Mesodermal cell (in vitro differentiated cells): ENCODE data around the gene DHCR7. TPM values are rescaled to one million over a fixed set of nuclear protein-coding genes. Genes with fewer than 3 reads are reported as not detected.

ENCODE experiments used
- H3K27ac ChIP-seq: 2 replicates; pipeline ENCODE4 v1.7.0; 2013; ENCODE audit warnings: mild to moderate bottlenecking, low read depth, low read length, moderate library complexity; ENCODE audit not compliant: severe bottlenecking
- H3K36me3 ChIP-seq: 2 replicates; pipeline ENCODE4 v1.7.1; 2013; ENCODE audit warnings: mild to moderate bottlenecking, low read length, moderate library complexity; ENCODE audit not compliant: control insufficient read depth, insufficient read depth
- H3K4me1 ChIP-seq: one replicate; pipeline ENCODE4 v1.7.1; 2013; ENCODE audit warnings: mild to moderate bottlenecking, low read length; ENCODE audit not compliant: insufficient read depth, control insufficient read depth, poor library complexity, severe bottlenecking
- H3K4me3 ChIP-seq: 2 replicates; pipeline ENCODE4 v1.7.0; 2013; ENCODE audit warnings: low read length, control low read depth, mild to moderate bottlenecking; ENCODE audit not compliant: insufficient read depth, poor library complexity, severe bottlenecking; ENCODE audit errors: extremely low read depth
- H3K9me3 ChIP-seq: 2 replicates; pipeline ENCODE4 v1.7.1; 2013; ENCODE audit warnings: mild to moderate bottlenecking, low read length, moderate library complexity; ENCODE audit not compliant: control insufficient read depth
- whole genome bisulfite sequencing, 2 experiments: methylation state at CpG; one replicate each; pipeline ENCODE4 v1.1.5; 2013; ENCODE audit warnings: missing lambda C conversion rate in 2 of 2; ENCODE audit not compliant: insufficient coverage in 2 of 2; 5-methylcytosine and 5-hydroxymethylcytosine counted together
- polyA plus RNA-seq, 2 experiments: library from polyadenylated mRNA; stranded (reverse); fragments of 50-300 nt; gene quantifications; one replicate each; pipeline ENCODE4 v1.2.3, GENCODE V29; 2013

The DHCR7 gene
- polyA plus RNA-seq (2013, experiment 1 of 2), result 156 TPM
- polyA plus RNA-seq (2013, experiment 2 of 2), result 122 TPM

GRCh38 chr11:71448257-71449171 lies at the start of gene DHCR7:
Gene DHCR7, minus strand, starts transcription at chr11:71448393. Its CDS starts 3,441 bp downstream, at chr11:71444952.
- 0% methylated on average over 69 to 77 of the region's 78 CpGs for WGBS, 2 experiments
- peaks cover 41% of the 10 kb centered on the region for H3K36me3 ChIP-seq
- H3K4me1 ChIP-seq, result peaks cover 6% of the 10 kb centered on the region
- H3K4me3 ChIP-seq, result peak within 1 kb of the TSS; percentile 76
- H3K27ac ChIP-seq, result peak within 1 kb of the TSS; percentile 77
- H3K9me3 ChIP-seq, result peaks cover 7% of the 10 kb centered on the region

DNA sequence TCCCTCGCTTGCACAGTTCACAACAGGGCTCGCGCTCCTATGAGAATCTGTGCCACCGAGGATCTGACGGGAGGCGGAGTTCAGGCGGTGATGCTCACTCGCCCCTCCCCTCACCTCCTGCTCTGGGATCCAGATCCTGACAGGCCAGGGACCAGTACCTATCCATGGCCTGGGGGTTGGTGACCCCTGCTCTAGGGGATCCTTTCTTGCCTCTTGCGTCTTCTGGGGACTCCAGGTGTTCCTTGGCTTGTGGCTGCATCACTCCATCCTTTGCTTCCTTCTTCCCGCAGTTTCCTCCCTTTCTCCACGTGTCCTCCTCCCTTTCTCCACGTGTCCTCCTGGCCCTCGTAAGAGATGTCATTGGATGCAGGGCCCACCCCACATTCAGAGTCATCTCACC lies 48.2 kb upstream of the DHCR7 start:
- Histone ChIP-seq H3K4me1 (no peaks in the 10 kb centered on the region), H3K9me3 (no peaks in the 10 kb centered on the region), H3K4me3 (no peak overlapping the region), H3K27ac (no peak overlapping the region), H3K36me3 (peaks cover 75% of the 10 kb centered on the region)
- WGBS, 2 experiments, result 91 to 93% methylated on average over 13 of the region's 13 CpGs

DNA sequence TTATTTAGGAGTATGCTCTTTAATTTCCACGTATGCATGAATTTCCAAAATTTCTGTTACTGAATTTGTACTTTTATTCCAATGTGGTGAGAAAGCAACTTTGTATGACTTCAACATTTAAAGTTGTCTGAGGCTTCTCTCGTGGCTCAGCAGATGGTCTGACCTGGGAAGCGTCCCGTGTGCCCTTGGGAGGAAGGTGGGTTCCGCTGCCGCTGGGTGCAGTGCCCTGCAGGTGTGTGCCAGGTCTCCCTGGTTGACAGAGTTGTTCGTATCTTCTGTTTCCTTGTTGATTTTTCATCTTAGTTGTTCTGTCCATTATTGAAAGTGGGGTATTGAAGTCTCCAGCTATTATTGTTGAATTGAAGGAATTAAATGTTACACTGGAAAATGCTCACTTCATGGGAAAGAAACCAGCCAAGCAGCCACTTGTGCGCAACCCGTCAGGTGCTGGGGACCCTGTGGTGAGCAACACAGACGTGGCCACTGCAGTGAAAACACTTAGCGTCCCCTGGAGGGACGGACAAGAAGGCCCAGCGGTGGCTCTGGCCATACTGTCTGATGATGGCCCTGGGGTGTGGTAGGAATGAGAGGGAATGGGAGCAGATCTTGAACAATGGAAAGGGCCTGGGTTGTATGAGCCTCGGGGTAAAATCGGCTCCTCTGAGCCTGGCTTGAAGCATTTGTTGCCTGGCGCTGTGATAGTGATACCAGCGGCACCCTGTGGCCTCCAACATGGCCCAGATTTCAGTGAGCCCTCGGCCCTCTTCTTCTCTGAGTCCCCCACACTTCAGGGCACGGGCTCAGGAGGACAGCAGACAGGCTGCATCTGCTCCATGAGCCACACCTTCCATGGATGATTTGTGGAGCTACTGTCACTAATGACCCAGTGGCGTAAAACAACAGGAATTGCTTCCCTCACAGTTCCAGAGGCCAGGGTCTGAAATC lies 47.4 kb upstream of the DHCR7 start:
- WGBS, 2 experiments, result 94 to 97% methylated on average over 18 of the region's 20 CpGs
- peaks cover 81% of the 10 kb centered on the region for H3K36me3 ChIP-seq

GRCh38 chr11:71491940-71492339 lies 43.7 kb upstream of the DHCR7 start:
- WGBS, 2 experiments, result 95% methylated on average over 6 to 7 of the region's 9 CpGs
- Histone ChIP-seq H3K4me3 (no peak overlapping the region), H3K27ac (no peak overlapping the region), H3K4me1 (peaks cover 24% of the 10 kb centered on the region), H3K9me3 (no peaks in the 10 kb centered on the region), H3K36me3 (peaks cover 56% of the 10 kb centered on the region)

More for the DNA sequence above, 47.4 kb upstream of the DHCR7 start:
- Histone ChIP-seq H3K27ac (no peak overlapping the region), H3K9me3 (no peaks in the 10 kb centered on the region), H3K4me1 (no peaks in the 10 kb centered on the region), H3K4me3 (no peak overlapping the region)

DNA sequence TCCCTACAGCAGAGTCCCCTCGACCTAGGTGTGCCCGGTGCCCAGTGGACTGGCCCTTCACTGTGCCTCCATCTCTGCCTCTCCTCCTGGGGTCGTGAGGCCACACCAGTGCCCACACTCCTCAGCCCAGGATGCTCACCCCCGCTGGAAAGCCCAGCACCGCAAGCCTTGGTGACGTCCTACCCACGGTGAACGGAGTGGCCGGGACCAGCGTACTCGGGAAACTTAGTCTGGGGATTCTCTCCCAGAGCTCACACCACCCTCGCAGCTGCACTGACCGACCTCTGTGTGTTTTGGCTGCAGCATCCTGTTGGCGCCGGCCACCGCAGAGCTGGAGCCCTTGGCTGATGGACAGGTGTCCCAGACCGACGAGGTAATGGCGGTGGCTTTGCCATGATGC lies 43.3 kb upstream of the DHCR7 start:
- 87 to 93% methylated on average over 17 to 19 of the region's 19 CpGs for WGBS, 2 experiments

GRCh38 chr11:71490731-71491390 lies 42.7 kb upstream of the DHCR7 start:
- no peak overlapping the region for H3K27ac ChIP-seq
- H3K9me3 ChIP-seq, result no peaks in the 10 kb centered on the region
- peaks cover 52% of the 10 kb centered on the region for H3K36me3 ChIP-seq
- no peak overlapping the region for H3K4me3 ChIP-seq
- WGBS, 2 experiments, result 95% methylated on average over 27 to 28 of the region's 28 CpGs
- H3K4me1 ChIP-seq, result peaks cover 24% of the 10 kb centered on the region

More for the DNA sequence above, 43.3 kb upstream of the DHCR7 start:
- Histone ChIP-seq H3K4me3 (no peak overlapping the region), H3K27ac (no peak overlapping the region), H3K36me3 (peaks cover 52% of the 10 kb centered on the region), H3K9me3 (no peaks in the 10 kb centered on the region), H3K4me1 (peaks cover 24% of the 10 kb centered on the region)

DNA sequence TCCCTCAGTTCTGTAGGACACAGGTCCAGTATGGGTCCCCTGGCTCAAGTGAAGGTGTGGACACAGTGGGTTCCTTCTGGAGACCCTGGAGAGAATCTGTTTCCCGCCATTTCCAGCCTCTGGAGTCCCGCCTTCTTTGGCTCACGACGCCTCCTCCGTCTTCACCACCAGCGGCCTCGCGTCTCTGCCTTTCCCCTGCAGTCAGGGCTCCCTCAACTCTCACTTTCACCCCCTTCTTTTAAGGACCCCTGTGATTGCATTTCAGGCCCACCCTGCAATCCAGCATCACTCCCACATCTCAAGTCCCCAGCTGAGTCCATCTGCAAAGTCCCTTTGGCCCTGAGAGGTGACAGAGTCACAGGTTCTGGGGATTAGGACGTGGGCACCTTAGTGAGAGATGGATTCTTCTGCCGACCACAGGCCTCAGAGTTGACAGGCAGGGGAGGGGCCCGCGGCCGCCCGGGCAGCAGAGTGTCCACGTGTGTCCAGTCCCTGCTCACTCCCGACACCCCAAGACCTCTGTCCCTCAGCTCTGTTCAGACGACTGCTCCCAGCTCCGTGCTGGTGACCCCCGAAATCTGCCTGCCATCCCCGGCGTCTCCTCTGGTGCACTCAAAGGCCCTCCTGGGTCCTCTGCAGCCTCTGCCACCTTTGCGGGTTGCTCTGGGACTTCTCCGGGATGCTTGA lies 42.0 kb upstream of the DHCR7 start:
- 96 to 97% methylated on average over 17 to 20 of the region's 23 CpGs for WGBS, 2 experiments
- Histone ChIP-seq H3K9me3 (no peaks in the 10 kb centered on the region), H3K27ac (no peak overlapping the region), H3K4me1 (peaks cover 24% of the 10 kb centered on the region), H3K4me3 (no peak overlapping the region), H3K36me3 (peaks cover 51% of the 10 kb centered on the region)

DNA sequence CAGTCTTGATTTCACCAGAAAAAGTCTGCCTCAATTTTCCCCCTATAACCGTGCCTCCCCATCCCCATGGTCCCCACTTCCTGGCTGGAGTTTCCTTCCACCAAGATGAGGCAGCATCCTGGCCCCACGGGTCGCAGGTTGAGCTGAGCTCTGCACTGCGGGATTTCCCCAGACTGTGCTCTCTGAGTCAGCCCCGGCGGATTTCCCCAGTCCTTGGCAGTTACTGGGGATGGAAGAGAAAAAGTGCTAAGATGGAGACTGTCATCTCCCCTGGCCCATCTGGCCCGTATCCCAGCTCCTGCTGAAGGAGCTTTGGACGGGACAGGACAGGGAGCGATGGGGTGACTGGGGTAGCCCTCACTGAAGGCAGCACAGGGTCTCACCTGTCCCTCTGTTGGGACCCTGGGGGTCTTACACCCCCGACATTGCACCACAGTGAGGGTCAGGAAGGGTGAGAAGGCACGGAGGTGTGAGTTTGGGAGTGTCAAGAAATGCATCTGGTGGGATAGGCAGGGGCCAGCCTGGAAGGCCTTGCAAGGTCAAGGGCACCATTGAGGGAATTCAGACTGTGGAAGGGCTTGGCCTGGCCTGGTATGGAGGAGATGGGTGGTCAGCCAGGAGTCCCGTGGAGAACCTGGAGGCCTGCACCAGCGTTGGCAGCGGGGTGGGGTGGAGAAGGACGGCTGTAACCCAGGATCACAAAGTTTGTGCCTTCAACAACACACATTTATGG lies 41.3 kb upstream of the DHCR7 start:
- H3K9me3 ChIP-seq, result no peaks in the 10 kb centered on the region
- 88 to 94% methylated on average over 10 to 12 of the region's 15 CpGs for WGBS, 2 experiments
- peaks cover 24% of the 10 kb centered on the region for H3K4me1 ChIP-seq
- H3K4me3 ChIP-seq, result no peak overlapping the region
- peaks cover 52% of the 10 kb centered on the region for H3K36me3 ChIP-seq
- H3K27ac ChIP-seq, result no peak overlapping the region

- H3K4me1 ChIP-seq, result peaks cover 24% of the 10 kb centered on the region
- H3K9me3 ChIP-seq, result no peaks in the 10 kb centered on the region
- H3K27ac ChIP-seq, result no peak overlapping the region
- H3K36me3 ChIP-seq, result peaks cover 59% of the 10 kb centered on the region
- no peak overlapping the region for H3K4me3 ChIP-seq
- 67 to 76% methylated on average over 3 to 6 of the region's 6 CpGs for WGBS, 2 experiments
Measured at GRCh38 chr11:71488681-71489270, 40.6 kb upstream of the DHCR7 start.
